IPS-18c (cell line): Measurements from ENCODE around the gene RTTN.
"Not testable (repeated sequence)": the region's sequence is repeated elsewhere in the genome, so short reads cannot be mapped to it uniquely, and the experiment has no call there.

Source experiments
- H3K4me3 ChIP-seq: 2 replicates; pipeline ENCODE4 v1.7.0; 2013; ENCODE audit warnings: low read depth, mild to moderate bottlenecking, low read length, moderate library complexity; ENCODE audit not compliant: insufficient read depth
- H3K9me3 ChIP-seq: one replicate; pipeline ENCODE4 v1.6.1; 2013; ENCODE audit warnings: mild to moderate bottlenecking, low read length, moderate library complexity; ENCODE audit not compliant: control insufficient read depth, insufficient read depth

RTTN gene

DNA sequence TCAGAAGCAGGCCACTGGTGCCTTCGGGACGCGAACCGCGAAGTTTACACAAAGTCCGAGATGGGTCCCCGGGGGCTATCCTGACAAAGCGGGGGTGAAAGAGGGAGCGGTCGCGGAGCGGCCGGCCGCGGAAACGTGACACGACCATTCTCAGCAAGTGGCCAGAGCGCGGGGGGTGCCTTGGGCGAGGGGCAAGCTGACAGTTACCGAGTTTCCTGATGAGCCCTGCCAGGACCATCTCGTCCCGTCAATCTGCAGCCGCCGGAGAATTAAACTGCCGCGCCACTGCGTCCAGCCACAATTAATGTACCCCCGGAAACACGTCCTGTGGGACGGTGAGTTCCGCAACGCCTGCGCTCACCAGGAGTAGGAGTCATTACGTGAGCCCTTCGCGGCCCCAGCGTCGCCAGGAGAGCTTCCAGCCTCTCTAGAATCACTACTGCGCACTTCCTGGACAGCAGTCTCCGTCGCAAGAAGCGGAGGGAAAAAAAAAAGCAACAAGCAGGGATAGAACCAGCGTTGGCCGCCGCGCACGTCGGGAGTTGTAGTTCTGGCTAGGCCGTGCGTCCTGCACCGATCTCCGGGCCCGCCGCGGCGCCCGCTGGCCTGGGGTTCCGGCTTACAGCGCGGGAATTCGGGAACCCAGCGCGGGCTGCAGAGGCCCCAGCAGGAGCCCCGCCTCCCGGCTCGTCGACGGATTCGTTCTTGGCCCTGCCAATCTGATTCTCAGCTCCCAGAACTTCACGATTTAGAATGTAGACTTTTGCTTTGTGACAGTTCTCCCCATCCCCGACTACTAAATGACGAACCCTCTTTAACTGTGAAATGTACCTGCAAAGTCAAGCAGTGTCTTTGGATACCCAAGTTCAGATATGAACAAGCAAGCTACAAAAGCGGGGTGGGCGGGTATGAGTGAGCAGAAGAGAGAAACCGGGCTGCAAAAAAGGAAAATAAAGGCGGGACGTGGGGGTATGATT, at the start of gene RTTN:
TSS of gene RTTN (minus strand) at position 267 of the 977 bp plus-strand sequence. CDS start at position 238, 29 bp downstream.
- no peaks in the 10 kb centered on the region for H3K9me3 ChIP-seq
- peak within 1 kb of the TSS; percentile 84 for H3K4me3 ChIP-seq

DNA sequence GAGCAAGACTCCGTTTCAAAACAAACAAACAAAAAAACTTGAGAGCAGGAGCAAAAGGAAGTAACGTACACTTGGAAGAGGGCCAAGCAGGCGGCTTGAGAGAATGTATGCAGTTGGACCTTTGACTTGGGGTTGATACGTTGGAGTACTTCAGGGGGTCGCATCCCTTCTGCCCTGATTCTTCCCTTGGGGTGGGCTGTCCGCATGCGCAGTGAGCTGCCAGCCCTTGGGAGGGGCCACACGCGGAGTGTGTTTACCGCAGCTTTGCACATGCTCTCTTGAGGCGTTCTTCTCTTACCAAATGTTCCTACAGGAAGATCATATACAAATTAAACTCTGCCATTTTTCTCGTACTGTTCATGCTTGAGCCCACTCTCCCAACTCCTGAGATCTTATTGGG, 45.3 kb upstream of the RTTN start:
- H3K9me3 ChIP-seq, result no peaks in the 10 kb centered on the region
- no peak overlapping the region for H3K4me3 ChIP-seq

- not testable (repeated sequence) for H3K9me3 ChIP-seq, H3K4me3 ChIP-seq
Observed at GRCh38 chr18:70249861-70250260, 44.4 kb upstream of the RTTN start.

DNA sequence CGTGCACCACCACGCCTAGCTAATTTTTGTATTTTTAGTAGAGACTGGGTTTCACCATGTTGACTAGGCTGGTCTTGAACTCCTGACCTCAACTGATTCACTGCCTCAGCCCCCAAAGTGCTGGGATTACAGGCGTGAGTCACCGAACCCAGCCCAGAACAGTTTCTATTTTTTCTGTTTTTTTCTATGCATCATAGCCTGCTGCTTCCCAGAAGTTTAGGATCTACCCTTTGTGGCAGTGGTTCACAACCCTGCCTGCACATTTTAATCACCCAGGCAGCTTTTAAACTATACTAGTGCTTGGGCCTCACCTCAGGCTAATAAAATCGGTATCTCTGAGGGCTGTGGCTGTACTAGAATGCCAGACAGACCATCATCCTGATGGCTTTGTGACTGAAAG, 43.6 kb upstream of the RTTN start:
- Histone ChIP-seq H3K4me3 (no peak overlapping the region), H3K9me3 (no peaks in the 10 kb centered on the region)

DNA sequence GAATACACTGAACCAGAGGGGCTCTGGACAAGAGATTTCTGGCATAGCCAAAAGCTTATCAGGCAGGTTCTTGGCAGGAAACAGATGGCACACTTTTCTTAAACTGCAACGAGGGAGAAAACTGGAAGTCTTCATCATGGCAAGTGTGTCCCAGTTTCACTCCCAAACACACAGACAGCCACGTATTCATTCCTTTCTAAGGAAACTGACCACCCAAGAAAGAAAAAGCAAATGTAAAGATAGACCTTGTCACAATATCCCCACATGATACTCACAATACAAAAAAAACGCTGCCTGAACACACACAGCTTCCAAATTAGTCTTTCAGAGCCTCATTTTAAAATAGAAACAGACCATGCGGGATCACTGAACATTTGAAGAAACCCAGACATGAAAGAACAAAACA, 40.6 kb upstream of the RTTN start:
- H3K4me3 ChIP-seq, result no peak overlapping the region
- no peaks in the 10 kb centered on the region for H3K9me3 ChIP-seq

DNA sequence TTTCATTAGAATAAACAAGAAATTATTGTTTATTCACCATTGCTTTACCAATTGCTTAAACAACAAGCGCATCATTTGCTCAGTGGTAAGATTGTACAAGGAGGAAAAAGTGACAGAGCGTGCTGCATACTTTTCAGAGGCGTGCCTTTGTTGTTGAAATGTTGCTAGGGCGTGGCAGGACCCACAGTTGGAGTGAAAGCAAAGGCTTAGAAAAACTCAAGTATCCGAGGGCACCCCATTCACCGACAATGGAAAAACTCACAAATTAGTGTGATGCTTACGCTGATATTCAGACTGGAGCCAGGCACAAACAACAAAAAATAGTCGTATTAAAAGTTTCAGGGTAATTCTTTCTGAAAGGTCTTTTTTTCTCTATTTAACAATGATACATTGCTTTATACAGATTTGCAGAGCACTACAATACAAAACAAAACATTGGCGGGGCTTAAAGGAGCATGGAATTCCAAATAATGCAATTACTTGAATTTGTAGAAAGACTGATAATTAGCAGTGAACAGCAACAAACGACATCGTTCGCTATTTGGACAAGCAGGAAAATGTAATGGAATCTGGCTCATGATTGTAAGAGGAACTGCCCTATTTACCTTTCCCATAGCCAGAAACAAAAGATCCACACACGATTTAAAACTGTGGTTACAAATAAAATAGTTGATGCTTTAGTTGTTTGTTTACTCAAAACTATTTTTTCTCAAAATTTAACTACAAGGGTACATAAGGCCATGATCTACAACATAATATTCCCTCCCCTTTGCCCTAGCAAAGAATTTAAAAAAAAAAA, 37.8 kb upstream of the RTTN start:
- no peak overlapping the region for H3K4me3 ChIP-seq

DNA sequence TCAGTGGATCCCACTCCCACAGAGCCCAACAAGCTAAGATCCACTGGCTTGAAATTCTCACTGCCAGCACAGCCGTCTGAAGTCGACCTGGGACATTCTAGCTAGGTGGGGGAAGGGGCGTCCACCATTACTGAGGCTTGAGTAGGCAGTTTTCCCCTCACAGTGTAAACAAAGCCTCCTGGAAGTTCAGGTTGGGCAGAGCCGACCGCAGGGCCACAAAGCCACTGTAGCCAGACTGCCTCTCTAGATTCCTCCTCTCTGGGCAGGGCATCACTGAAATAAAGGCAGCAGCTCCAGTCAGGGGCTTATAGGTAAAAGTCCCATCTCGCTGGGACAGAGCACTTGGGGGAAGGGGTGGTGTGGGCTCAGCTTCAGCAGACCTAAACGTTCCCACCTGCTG, 31.4 kb upstream of the RTTN start:
- not testable (repeated sequence) for H3K9me3 ChIP-seq, H3K4me3 ChIP-seq

More for the DNA sequence above, 37.8 kb upstream of the RTTN start:
- no peaks in the 10 kb centered on the region for H3K9me3 ChIP-seq

- Histone ChIP-seq H3K9me3 (no peaks in the 10 kb centered on the region), H3K4me3 (no peak overlapping the region)
Observed at GRCh38 chr18:70235478-70235877, 30.0 kb upstream of the RTTN start.

- Histone ChIP-seq H3K9me3 (no peaks in the 10 kb centered on the region), H3K4me3 (no peak overlapping the region)
Observed at GRCh38 chr18:70234667-70235459, 29.4 kb upstream of the RTTN start.

DNA sequence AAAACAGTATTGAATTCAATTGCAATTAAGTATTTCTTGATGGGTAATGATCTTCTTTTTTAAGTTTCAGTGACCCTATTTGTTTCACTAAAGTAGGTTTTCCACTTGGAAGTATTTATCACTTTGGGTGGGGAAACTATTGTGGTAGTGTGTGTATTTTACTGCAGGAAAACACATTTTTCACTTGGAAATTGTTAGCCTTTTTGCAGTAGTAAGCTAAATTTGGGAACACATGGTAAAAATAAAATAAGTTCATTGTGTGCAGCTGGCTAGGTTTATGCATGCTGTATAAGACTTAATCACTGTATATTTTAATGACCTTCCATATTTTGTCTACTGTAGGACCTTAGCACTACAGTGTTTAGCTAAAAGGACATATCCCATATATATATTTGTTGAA, 28.5 kb upstream of the RTTN start:
- H3K9me3 ChIP-seq, result no peaks in the 10 kb centered on the region
- H3K4me3 ChIP-seq, result no peak overlapping the region

- Histone ChIP-seq H3K9me3 (peaks cover 3% of the 10 kb centered on the region), H3K4me3 (no peak overlapping the region)
Observed at GRCh38 chr18:70232261-70232660, 26.8 kb upstream of the RTTN start.

GRCh38 chr18:70229639-70230038, 24.2 kb upstream of the RTTN start:
- H3K4me3 ChIP-seq, result no peak overlapping the region
- H3K9me3 ChIP-seq, result peaks cover 4% of the 10 kb centered on the region

DNA sequence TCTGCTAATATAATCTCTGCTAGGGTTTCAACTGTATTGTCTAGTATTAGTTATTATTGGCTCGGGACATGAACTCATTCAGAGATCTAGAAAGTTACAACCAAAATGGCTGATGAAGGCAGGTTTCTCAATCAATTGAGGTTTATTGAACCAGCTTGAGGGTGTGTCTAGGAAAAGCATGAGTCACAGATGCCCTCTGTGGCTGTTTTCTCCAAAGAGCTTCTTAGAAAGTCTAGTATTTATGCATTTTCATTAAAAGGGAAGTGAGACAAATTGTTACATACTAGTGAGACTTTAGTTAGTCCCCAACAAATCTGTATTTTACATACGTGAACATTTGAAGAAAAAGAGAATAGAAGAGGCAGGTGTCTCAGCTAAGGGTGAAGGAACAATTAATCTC, 23.0 kb upstream of the RTTN start:
- H3K9me3 ChIP-seq, result peaks cover 6% of the 10 kb centered on the region

GRCh38 chr18:70227438-70227837, 22.0 kb upstream of the RTTN start:
- Histone ChIP-seq H3K4me3 (no peak overlapping the region), H3K9me3 (peaks cover 6% of the 10 kb centered on the region)

More for the DNA sequence above, 23.0 kb upstream of the RTTN start:
- H3K4me3 ChIP-seq, result no peak overlapping the region

- Histone ChIP-seq H3K4me3 (no peak overlapping the region), H3K9me3 (peaks cover 3% of the 10 kb centered on the region)
Observed at GRCh38 chr18:70221915-70222278, 16.4 kb upstream of the RTTN start.

DNA sequence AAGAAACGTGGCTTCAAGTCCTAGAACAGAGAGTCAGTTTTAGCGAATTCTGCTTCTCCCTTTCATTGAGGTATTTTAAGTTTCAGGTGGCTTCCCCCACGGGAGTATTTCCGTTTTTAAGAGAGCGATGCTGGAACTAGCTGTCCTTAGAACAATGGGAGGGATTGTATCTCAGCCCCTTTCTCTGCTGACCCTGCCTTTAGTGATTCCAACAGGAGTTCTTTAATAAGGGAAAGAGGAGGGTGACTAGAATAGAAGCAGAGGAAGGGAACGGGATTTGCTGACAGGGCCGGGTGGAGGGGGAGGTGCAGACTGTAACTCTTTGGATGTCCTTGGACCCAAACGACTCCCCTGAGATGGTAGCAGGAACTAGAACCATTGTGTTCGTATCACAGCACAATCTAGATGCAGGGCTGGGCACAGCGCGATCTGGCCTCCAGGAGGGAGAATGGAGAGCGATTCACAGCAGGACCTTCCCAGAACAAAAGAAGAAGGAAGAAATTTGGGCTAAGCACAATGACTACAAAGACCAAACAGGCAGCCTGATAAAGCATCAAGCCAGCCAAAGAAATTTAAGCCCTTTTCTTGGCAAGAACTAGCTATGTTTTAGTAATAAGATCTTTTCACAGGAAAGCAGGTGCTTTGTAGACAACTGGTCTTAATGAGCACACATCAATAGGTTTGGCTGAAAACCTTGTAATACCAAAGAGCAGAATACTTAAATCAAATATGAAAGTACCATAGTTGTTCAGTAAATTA, 15.8 kb upstream of the RTTN start:
- peaks cover 3% of the 10 kb centered on the region for H3K9me3 ChIP-seq
- no peak overlapping the region for H3K4me3 ChIP-seq

DNA sequence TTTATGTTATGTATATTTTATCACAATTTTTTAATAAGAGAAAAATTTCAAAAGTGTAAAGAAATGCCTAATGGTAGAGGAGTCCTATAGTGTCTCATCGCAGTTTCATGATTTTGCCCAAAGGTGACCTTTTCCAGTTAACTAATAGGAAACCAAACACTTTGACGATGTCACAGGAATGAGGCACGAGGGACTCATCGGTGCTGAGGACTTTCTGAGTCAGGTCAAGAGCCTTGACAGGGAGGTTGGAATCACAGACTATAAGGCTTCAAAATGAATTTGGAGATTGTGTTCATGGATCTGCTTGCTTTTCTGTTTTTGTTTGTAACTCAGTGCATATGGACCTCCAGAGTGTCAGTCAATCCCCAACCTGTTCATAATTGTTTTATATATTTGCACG, 15.1 kb upstream of the RTTN start:
- Histone ChIP-seq H3K4me3 (no peak overlapping the region), H3K9me3 (peaks cover 3% of the 10 kb centered on the region)
